Peyer's patch (tissue), 4 donors: ENCODE measurements around the gene PBLD. TPM values are rescaled to one million over a fixed set of nuclear protein-coding genes. Genes with fewer than 3 reads are reported as not detected.
A peak's percentile ranks its signal among the peaks of the same experiment; 100 is the strongest.

Source experiments
- DNase-seq, 3 donors: peaks; one replicate each; pipeline ENCODE4 v3.0.0-alpha.2; 2017 to 2019
- H3K27ac ChIP-seq, 4 donors: fragments of 200-600 bp; sonication (generic); one replicate each; pipeline ENCODE4 v1.5.1; 2016 to 2019
- H3K27me3 ChIP-seq, 2 donors: fragments of 200-600 bp; sonication (generic); one replicate each; pipeline ENCODE4 v1.5.1; 2019
- H3K36me3 ChIP-seq, 3 donors: fragments of 200-600 bp; sonication (generic); one replicate each; pipeline ENCODE4 v1.5.1; 2016 to 2019
- H3K4me1 ChIP-seq, 4 donors: fragments of 200-600 bp; sonication (generic); one replicate each; pipeline ENCODE4 v1.5.1; 2016 to 2019
- H3K4me3 ChIP-seq, 4 donors: fragments of 200-600 bp; sonication (generic); 1 replicate in 3 of 4; 2 replicates in 1 of 4; pipeline ENCODE4 v1.5.1; 2016 to 2019; ENCODE audit warnings: mild to moderate bottlenecking in 1 of 4
- H3K9me3 ChIP-seq, 4 donors: fragments of 200-600 bp; sonication (generic); one replicate each; pipeline ENCODE4 v1.5.1; 2016 to 2019; ENCODE audit warnings: mild to moderate bottlenecking in 1 of 4
- POLR2A ChIP-seq, 2 donors: fragments of 450-650 bp; IDR thresholded peaks; one replicate each; pipeline ENCODE4 v1.5.1; 2017; ENCODE audit warnings: antibody characterized with exemption in 2 of 2, mild to moderate bottlenecking in 2 of 2, moderate library complexity in 2 of 2
- total RNA-seq, 4 donors: library from RNA; depleted of rRNA; stranded (reverse); fragments of >200 nt; gene quantifications; one replicate each; pipeline ENCODE4 v1.1.0, GENCODE V29; 2016
- TF ChIP-seq, protein P1 (sequence below), 6 experiments: fragments of 450-650 bp in 4 of 6; fragments of 200-600 bp in 2 of 6; sonication (generic) in 1 of 6; IDR thresholded peaks; one replicate each; pipeline ENCODE4 v1.5.1; 2017 to 2019; ENCODE audit warnings: antibody characterized with exemption in 6 of 6, mild to moderate bottlenecking in 3 of 6, moderate library complexity in 1 of 6

PBLD gene
- total RNA-seq, 4 donors from 2014 or later = 30.5 to 241 (median 182) TPM

DNA sequence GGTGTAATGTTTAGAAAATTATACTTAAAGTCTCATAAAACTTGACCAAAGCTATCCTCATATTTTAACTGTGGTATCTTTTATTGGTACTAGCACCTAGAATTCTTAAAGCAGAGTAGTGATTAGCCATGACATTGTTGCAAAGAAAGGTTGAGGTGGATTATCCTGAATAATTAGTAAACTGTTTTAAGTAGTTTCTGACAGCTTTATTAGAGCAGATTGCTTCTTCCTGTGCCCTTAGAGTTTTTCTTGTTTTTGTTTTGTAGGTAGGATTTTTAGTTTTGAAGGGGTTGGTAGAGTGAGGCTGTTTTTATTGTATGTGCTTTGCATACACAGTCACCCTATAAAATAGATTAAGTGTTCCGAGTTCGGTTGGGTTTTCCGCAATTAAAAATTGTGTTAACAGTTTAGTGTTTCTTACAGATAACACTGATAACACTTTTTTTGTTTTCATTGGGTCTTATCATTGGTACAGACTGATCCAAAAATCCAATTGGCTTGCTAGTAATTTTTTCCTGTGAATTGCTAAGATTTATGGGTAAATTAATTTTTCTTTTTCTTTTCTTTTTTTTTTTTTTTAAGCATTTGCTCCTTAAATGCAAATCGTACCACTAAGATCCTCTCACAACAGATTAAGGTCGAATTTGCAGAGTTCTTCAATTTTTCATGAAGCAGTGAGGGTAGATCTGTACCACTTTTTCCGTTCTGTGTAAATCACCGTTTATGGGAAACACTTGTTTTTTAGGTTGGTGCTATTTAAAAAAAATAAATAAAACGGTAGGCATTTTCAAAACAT, 2.1 kb upstream of the PBLD start:
- H3K27ac ChIP-seq = peak overlapping the region in 1 of 4 donors; percentile 7
- no peak for DNase-seq

DNA sequence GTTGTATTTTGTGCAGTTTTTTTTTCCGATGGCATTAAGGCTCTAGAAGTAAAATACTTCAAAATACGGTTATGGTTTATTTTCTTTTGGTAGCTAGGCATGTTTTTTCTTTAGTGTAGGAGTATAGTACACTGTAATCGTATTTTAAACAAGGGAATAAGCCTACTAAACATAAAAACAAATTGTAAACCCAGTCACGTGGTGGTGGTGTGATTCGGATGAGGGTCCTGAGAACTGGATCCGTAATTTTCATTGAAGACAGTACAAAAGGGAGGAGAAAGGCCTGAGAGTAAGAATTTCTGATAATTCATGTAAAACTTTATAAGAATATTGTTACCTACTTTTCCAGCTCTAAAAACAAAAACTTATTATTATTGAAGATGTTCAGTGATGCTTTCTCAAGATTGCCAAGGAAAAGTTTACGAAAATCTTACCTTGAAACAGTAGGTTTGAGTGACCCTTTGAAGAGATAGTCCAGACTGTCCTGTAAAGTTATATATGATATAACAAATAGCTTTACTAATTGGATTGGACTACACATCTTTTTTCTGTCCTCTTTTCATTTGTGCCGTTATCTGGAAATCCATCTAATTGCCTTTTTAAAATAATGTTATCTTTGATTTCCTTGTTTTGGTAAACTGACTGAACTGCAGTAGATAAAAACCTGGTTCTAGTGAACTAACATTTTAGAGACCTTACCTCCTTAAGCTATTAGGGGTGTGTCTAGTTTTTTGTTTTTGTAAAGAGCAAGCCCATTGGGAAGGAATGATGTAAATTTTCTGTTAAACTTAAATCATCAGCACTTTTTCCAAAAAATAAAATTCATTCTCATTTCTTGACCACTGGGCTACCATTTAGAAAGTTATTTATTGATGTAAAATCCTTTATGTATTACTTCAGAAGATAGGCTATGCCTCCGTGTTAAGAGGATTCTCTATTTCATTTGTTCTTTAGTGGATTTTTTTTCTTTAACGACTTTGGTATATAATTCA, 1.0 kb upstream of the PBLD start:
- TF ChIP-seq, protein P1, sequence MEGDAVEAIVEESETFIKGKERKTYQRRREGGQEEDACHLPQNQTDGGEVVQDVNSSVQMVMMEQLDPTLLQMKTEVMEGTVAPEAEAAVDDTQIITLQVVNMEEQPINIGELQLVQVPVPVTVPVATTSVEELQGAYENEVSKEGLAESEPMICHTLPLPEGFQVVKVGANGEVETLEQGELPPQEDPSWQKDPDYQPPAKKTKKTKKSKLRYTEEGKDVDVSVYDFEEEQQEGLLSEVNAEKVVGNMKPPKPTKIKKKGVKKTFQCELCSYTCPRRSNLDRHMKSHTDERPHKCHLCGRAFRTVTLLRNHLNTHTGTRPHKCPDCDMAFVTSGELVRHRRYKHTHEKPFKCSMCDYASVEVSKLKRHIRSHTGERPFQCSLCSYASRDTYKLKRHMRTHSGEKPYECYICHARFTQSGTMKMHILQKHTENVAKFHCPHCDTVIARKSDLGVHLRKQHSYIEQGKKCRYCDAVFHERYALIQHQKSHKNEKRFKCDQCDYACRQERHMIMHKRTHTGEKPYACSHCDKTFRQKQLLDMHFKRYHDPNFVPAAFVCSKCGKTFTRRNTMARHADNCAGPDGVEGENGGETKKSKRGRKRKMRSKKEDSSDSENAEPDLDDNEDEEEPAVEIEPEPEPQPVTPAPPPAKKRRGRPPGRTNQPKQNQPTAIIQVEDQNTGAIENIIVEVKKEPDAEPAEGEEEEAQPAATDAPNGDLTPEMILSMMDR (IDR thresholded peaks at IDR 0.05) = no peak
- TF ChIP-seq POLR2A (IDR thresholded peaks at IDR 0.05) = no peak
- H3K27me3 ChIP-seq = no peaks in the 10 kb centered on the region
- peak overlapping the region; percentile 81 to 99 (median 94) for H3K4me3 ChIP-seq
- no peak for DNase-seq
- peaks cover 0 to 37% (median 11%) of the 10 kb centered on the region in 4 donors for H3K4me1 ChIP-seq
- H3K27ac ChIP-seq = peak overlapping the region; percentile 96 to 99 (median 98)
- H3K9me3 ChIP-seq = no peaks in the 10 kb centered on the region
- H3K36me3 ChIP-seq = peaks cover 0 to 9% (median 0%) of the 10 kb centered on the region in 3 donors

More for the DNA sequence above, 2.1 kb upstream of the PBLD start:
- peaks cover 0 to 20% (median 1%) of the 10 kb centered on the region in 3 donors for H3K36me3 ChIP-seq
- H3K27me3 ChIP-seq = no peaks in the 10 kb centered on the region
- no peaks in the 10 kb centered on the region for H3K9me3 ChIP-seq
- peak overlapping the region; percentile 13 to 99 (median 90) for H3K4me3 ChIP-seq
- TF ChIP-seq, protein P1 (IDR thresholded peaks at IDR 0.05) = no peak
- TF ChIP-seq POLR2A (IDR thresholded peaks at IDR 0.05) = no peak
- H3K4me1 ChIP-seq = peaks cover 0 to 27% (median 11%) of the 10 kb centered on the region in 4 donors

DNA sequence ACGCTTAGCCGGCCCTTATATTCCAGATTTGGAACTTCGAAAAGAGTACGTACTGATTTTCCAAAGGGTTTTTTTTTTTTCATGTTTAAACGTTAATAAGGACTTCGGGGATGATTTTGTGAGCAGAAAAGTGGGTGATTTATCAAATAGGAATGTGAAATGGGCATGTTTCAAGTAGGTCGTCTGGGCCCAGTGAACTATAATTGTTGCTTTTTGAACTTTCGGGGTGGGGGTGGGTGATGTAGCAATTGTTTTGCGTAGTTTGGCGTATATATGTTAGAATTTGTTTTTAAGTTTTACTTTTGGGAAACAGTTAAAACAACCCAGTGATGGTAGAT, 299 bp upstream of the PBLD start:
- H3K27me3 ChIP-seq = no peaks in the 10 kb centered on the region
- peaks cover 0 to 39% (median 11%) of the 10 kb centered on the region in 4 donors for H3K4me1 ChIP-seq
- peak overlapping the region; percentile 96 to 99 (median 98) for H3K27ac ChIP-seq
- DNase-seq = no peak
- peaks cover 0 to 2% (median 0%) of the 10 kb centered on the region in 3 donors for H3K36me3 ChIP-seq
- peak overlapping the region; percentile 81 to 99 (median 94) for H3K4me3 ChIP-seq
- TF ChIP-seq POLR2A (IDR thresholded peaks at IDR 0.05) = no peak
- TF ChIP-seq, protein P1 (IDR thresholded peaks at IDR 0.05) = no peak
- no peaks in the 10 kb centered on the region for H3K9me3 ChIP-seq

DNA sequence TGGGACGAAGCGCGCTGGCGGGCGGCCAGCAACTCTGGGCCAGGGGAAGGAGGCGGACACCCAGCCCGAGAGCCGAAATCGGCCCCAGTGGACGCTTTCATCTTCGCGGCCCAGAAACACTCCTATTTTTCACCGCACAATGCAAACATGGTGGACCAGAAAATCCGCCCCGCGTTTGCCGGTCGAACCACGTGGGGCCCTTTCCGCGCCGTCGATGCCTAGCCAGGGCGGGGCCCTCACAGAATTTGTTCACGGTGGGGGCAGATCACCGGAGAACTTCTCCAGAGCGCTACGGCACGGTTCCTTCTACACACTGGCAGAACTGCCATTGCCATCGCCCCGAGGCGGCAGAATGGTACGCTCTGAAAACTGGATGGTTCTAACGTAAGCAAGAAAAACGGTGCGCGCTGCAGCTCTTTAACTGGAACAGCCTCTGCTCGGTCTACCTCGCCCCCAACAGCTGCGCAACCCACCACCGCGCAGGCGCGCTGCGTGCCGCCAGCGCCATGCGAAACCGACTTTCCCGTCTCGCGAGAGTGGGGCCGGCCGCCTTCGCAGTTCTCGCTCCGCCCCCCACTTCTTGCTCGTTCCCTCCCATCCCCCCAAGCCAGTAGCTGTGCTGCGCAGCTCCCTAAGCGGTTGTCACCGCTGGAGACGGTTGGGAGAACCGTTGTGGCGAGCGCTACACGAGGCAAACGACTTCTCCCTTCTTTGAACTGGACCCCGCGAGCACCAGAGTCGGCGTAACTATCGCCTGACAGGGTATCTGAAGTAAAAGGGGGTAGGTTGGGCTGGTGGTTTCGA, 1.1 kb downstream of the PBLD start, which contains the start of gene HNRNPH3:
TSS of gene HNRNPH3 (plus strand) at position 610 of the 804 bp plus-strand sequence. CDS start 5,158 bp downstream, outside the sequence.
- DNase-seq = peak; percentile 98 to 99 (median 99)
- TF ChIP-seq, protein P1 (IDR thresholded peaks at IDR 0.05) = peak in 2 of 6 experiments; percentile 16
- peak; percentile 97 to 100 for TF ChIP-seq POLR2A (IDR thresholded peaks at IDR 0.05)
- Histone ChIP-seq H3K4me3 (peak within 1 kb of the TSS; percentile 81 to 99 (median 94)), H3K27me3 (no peaks in the 10 kb centered on the region), H3K9me3 (no peaks in the 10 kb centered on the region), H3K4me1 (peaks cover 0 to 25% (median 8%) of the 10 kb centered on the region in 4 donors), H3K27ac (peak within 1 kb of the TSS; percentile 96 to 99 (median 98)), H3K36me3 (no peaks in the 10 kb centered on the region)
